Measurements from ENCODE around the gene RCOR2. TPM values are rescaled to one million over a fixed set of nuclear protein-coding genes. Genes with fewer than 3 reads are reported as not detected.

RCOR2 gene
- total and polyA plus RNA-seq, 2 of the 13 experiments (the other 11 are each of a cell fraction or from before 2014, with no cell fraction given): 8.3 to 8.5 TPM

- peak within 1 kb of the TSS; percentile 78 to 94 (median 82) for H3K4me3 ChIP-seq (replicated peaks in 1 of 3; ENCODE audit: insufficient read depth in 1 of 3, low read depth in 2 of 3, low read length in 3 of 3)
- FAIRE-seq: peak; percentile 68
- H3K27ac ChIP-seq (ENCODE audit: extremely low read length, insufficient read depth, low read length): peak within 1 kb of the TSS; percentile 70
- ChIA-PET CTCF (ENCODE audit: low intra/inter-chr PET ratio, low total read pairs) (no interaction called here), POLR2A (interaction anchor here (0.6 to 0.9 kb wide), 2 partner anchors 17 to 36 kb away, joined by 3 read pairs; partner anchors contain the start of gene COX8A)
- peaks cover 41% of the 10 kb centered on the region for H3K4me1 ChIP-seq (ENCODE audit: insufficient read depth, low read length)
- H4K20me1 ChIP-seq (ENCODE audit: insufficient read depth, low read length): no peaks in the 10 kb centered on the region
- in situ Hi-C loops (cut with HindIII; ENCODE audit: extremely low pct_ligation_motif_present, low pct_unique_long_range_greater_than_20kb) (no loop called here), intact Hi-C loops (cut with micrococcal nuclease; ENCODE audit: unreplicated experiment) (loop anchor here (2.0 kb wide), 1 partner anchor 22 kb away; the partner anchor contains the start of gene RCOR2)
- WGBS (ENCODE audit: low lambda C conversion rate): 3% methylated on average over 20 of the region's 92 CpGs
- H3K9me3 ChIP-seq (ENCODE audit: low read length): no peaks in the 10 kb centered on the region
- H3K79me2 ChIP-seq (ENCODE audit: insufficient read depth, low read length): peaks cover 30% of the 10 kb centered on the region
- DNase-seq (ENCODE audit: low spot score): peak; percentile 92
- peak within 1 kb of the TSS; percentile 86 for H3K9ac ChIP-seq (ENCODE audit: insufficient read depth, low read depth, low read length)
- peak within 1 kb of the TSS; percentile 83 for H2AFZ ChIP-seq (ENCODE audit: low read length)
- peak within 1 kb of the TSS; percentile 93 for H3K4me2 ChIP-seq (ENCODE audit: low read depth, low read length)
- no peaks in the 10 kb centered on the region; a peak in 1 of 5 replicates for H3K27me3 ChIP-seq (ENCODE audit: control insufficient read depth in 1 of 2, insufficient read depth in 2 of 2, low read length in 2 of 2)
- H3K36me3 ChIP-seq (replicated peaks in 1 of 2; ENCODE audit: control insufficient read depth in 1 of 2, insufficient read depth in 2 of 2, low read length in 2 of 2): no peaks in the 10 kb centered on the region
- ATAC-seq: peak; percentile 93
- no TSS peak for BruUV-seq (replicated peaks)
- no peak for TF ChIP-seq NFE2 (CRISPR knock-in tag; IDR thresholded peaks at IDR 0.05)
- TF ChIP-seq NR2F1 (CRISPR knock-in tag; IDR thresholded peaks at IDR 0.05): peak in 1 of 2 experiments; percentile 4; a peak in 1 of 4 replicates
- peak in 1 of 2 experiments; percentile 82; a peak in 2 of 4 replicates for TF ChIP-seq HMGXB4 (CRISPR knock-in tag; IDR thresholded peaks at IDR 0.05; ENCODE audit: borderline replicate concordance in 1 of 2, low read depth in 1 of 2)
- TF ChIP-seq MXD3 (CRISPR knock-in tag; IDR thresholded peaks at IDR 0.05): peak; percentile 86
- TF ChIP-seq ZEB1 (IDR thresholded peaks at IDR 0.05; ENCODE audit: insufficient replicate concordance, low read depth): peak; percentile 18
- TF ChIP-seq ZNF670 (CRISPR knock-in tag; IDR thresholded peaks at IDR 0.05; ENCODE audit: borderline replicate concordance): peak; percentile 27; the same call in 1 of the 2 replicates
- TF ChIP-seq ZC3H13 (CRISPR knock-in tag; IDR thresholded peaks at IDR 0.05): no peak
- no peak for TF ChIP-seq ZNF136 (CRISPR knock-in tag; IDR thresholded peaks at IDR 0.05; ENCODE audit: low read depth)
- TF ChIP-seq SAFB2 (CRISPR knock-in tag; IDR thresholded peaks at IDR 0.05; ENCODE audit: borderline replicate concordance, low read depth): peak; percentile 31
- peak; percentile 69 for TF ChIP-seq NFYB (CRISPR knock-in tag; IDR thresholded peaks at IDR 0.05)
- no peak for TF ChIP-seq ZNF616 (CRISPR knock-in tag; IDR thresholded peaks at IDR 0.05; ENCODE audit: low read depth)
- TF ChIP-seq ZNF768 (CRISPR knock-in tag; IDR thresholded peaks at IDR 0.05): peak; percentile 17; the same call in 1 of the 2 replicates
- TF ChIP-seq FOXC1 (CRISPR knock-in tag; IDR thresholded peaks at IDR 0.05; ENCODE audit: borderline replicate concordance): 0 out of 2 replicates have a peak, but pooled peaks have one; percentile 34
- TF ChIP-seq ZNF598 (CRISPR knock-in tag; IDR thresholded peaks at IDR 0.05; ENCODE audit: borderline replicate concordance): no peak
- no peak for TF ChIP-seq ZNF251 (CRISPR knock-in tag; IDR thresholded peaks at IDR 0.05)
- TF ChIP-seq ISL2 (CRISPR knock-in tag; IDR thresholded peaks at IDR 0.05): peak; percentile 18; the same call in 1 of the 2 replicates
- TF ChIP-seq TCF7 (IDR thresholded peaks at IDR 0.05; ENCODE audit: low read depth): no peak
- TF ChIP-seq HDAC2 (CRISPR knock-in tag; IDR thresholded peaks at IDR 0.05): peak; percentile 59; the same call in 1 of the 2 replicates
- TF ChIP-seq TFAP4 (IDR thresholded peaks at IDR 0.05; ENCODE audit: borderline replicate concordance, low read depth): peak; percentile 58; the same call in 1 of the 2 replicates
- peak; percentile 90 for TF ChIP-seq ZNF605 (CRISPR knock-in tag; IDR thresholded peaks at IDR 0.05)
- TF ChIP-seq ZNF567 (CRISPR knock-in tag; IDR thresholded peaks at IDR 0.05; ENCODE audit: borderline replicate concordance): no peak
Observed at GRCh38 chr11:63938479-63939396, 21.8 kb upstream of the RCOR2 start, which contains the start of gene NAA40. TSS of gene NAA40 (plus strand) at chr11:63939002. CDS start at chr11:63939097, 95 bp downstream.

All from HepG2 (cell line).